ENCODE results near the gene NDFIP2.

NDFIP2 gene

GRCh38 chr13:79604752-79605151, 123.8 kb downstream of the NDFIP2 start:
- DNase-seq: no peak

All from NCI-H510A treated with DMSO at 0.1 percent for 48 hours (cell line).